IPS DF 6.9 (cell line): ENCODE measurements around the gene TTBK1.
A peak's percentile ranks its signal among the peaks of the same experiment; 100 is the strongest.

Experiments
- DNase-seq: peaks from one replicate; pipeline ENCODE4 v3.0.0-alpha.2; 2013; ENCODE audit warnings: low read depth, low spot score
- H3K27ac ChIP-seq: one replicate; pipeline ENCODE4 v1.5.1; 2013; ENCODE audit warnings: low read length, control low read depth
- H3K27me3 ChIP-seq: 2 replicates; pipeline ENCODE4 v1.6.1; 2013; ENCODE audit warnings: mild to moderate bottlenecking, low read length; ENCODE audit not compliant: control insufficient read depth, insufficient read depth
- H3K36me3 ChIP-seq: 2 replicates; pipeline ENCODE4 v1.6.1; 2013; ENCODE audit warnings: low read length; ENCODE audit not compliant: control insufficient read depth, insufficient read depth
- H3K4me1 ChIP-seq: 2 replicates; pipeline ENCODE4 v1.6.1; 2013; ENCODE audit warnings: low read length; ENCODE audit not compliant: control insufficient read depth, insufficient read depth
- H3K4me3 ChIP-seq: 2 replicates; pipeline ENCODE4 v1.5.1; 2013; ENCODE audit warnings: mild to moderate bottlenecking, low read length
- H3K9me3 ChIP-seq: 2 replicates; pipeline ENCODE4 v1.6.1; 2013; ENCODE audit warnings: low read length, inconsistent platforms; ENCODE audit not compliant: control insufficient read depth, insufficient read depth
- WGBS: extraction: QIAGEN DNeasy Blood & Tissue Kit; methylation state at CpG from one replicate; pipeline ENCODE4 v1.1.7; 2013; ENCODE audit warnings: mixed read lengths, missing lambda C conversion rate; ENCODE audit not compliant: insufficient read length, insufficient coverage; 5-methylcytosine and 5-hydroxymethylcytosine counted together

The TTBK1 gene

DNA sequence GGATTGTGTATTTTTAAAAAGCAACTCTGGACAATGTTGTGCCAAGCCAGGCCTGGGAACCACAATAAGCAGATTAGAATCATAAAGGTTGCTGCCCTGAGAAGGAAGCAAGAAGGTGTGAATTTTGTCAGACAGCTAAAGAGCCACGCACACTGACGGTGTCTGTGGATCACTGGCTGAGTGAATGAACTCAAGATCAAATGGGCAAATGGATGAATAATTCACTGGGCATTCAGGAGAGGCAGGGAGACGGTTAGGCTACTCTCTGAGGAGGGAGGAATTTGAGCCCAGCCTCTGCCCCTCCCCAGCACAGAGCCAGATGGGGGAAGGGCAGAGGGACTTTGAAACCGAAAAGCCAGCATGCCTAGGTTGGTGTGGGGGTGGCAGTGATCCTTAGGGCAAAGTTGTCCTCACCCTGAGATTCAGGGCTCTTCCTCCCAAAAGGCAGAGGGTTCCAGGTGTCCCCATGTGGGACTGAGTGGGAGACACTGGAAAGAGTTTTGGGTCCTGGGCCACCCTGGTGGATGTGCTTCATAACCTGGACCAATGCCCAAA, 35.3 kb downstream of the TTBK1 start:
- no peak overlapping the region for H3K4me3 ChIP-seq
- H3K27ac ChIP-seq, result no peak overlapping the region
- peaks cover 4% of the 10 kb centered on the region for H3K4me1 ChIP-seq
- no peak for DNase-seq
- peaks cover 9% of the 10 kb centered on the region; the same call in 1 of the 2 replicates for H3K27me3 ChIP-seq
- WGBS, result no CpG with 5 or more reads among the region's 4 CpGs
- no peaks in the 10 kb centered on the region for H3K36me3 ChIP-seq
- no peaks in the 10 kb centered on the region for H3K9me3 ChIP-seq

GRCh38 chr6:43280234-43280633, 37.0 kb downstream of the TTBK1 start:
- Histone ChIP-seq H3K4me3 (no peak overlapping the region), H3K9me3 (no peaks in the 10 kb centered on the region), H3K27me3 (peaks cover 2% of the 10 kb centered on the region; the same call in 1 of the 2 replicates), H3K4me1 (peaks cover 7% of the 10 kb centered on the region), H3K36me3 (no peaks in the 10 kb centered on the region), H3K27ac (no peak overlapping the region)
- no CpG with 5 or more reads among the region's 2 CpGs for WGBS
- no peak for DNase-seq

- Histone ChIP-seq H3K27ac (no peak overlapping the region), H3K36me3 (no peaks in the 10 kb centered on the region), H3K9me3 (no peaks in the 10 kb centered on the region), H3K4me1 (peaks cover 5% of the 10 kb centered on the region; the same call in 1 of the 2 replicates), H3K4me3 (no peak overlapping the region), H3K27me3 (no peaks in the 10 kb centered on the region; the same call in 1 of the 2 replicates)
- WGBS, result no CpG with 5 or more reads among the region's 9 CpGs
- DNase-seq, result no peak
Measured at GRCh38 chr6:43282060-43282459, 38.8 kb downstream of the TTBK1 start.

DNA sequence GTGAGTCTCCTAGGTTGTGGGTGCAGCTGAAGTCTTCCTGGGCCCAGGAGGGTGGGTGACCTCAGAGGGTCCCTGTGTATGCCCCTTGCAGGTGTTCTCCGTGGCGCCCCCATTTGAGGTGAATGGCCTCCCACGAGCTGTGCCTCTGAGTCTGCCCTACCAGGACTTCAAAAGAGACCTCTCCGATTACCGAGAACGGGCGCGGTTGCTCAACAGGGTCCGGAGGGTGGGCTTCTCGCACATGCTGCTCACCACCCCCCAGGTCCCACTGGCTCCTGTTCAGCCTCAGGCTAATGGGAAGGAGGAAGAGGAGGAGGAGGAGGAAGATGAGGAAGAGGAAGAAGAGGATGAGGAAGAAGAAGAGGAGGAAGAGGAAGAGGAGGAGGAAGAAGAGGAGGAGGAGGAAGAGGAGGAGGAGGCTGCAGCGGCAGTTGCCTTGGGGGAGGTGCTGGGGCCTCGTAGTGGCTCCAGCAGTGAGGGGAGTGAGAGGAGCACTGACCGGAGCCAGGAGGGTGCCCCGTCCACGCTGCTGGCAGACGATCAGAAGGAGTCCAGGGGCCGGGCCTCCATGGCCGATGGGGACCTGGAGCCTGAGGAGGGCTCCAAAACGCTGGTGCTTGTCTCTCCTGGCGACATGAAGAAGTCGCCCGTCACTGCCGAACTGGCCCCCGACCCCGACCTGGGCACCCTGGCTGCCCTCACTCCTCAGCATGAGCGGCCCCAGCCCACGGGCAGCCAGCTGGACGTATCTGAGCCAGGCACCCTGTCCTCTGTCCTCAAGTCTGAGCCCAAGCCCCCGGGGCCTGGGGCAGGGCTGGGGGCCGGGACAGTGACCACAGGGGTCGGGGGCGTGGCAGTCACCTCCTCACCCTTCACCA, 39.6 kb downstream of the TTBK1 start:
- WGBS, result no CpG with 5 or more reads among the region's 32 CpGs
- peaks cover 5% of the 10 kb centered on the region for H3K4me1 ChIP-seq
- no peak for DNase-seq

DNA sequence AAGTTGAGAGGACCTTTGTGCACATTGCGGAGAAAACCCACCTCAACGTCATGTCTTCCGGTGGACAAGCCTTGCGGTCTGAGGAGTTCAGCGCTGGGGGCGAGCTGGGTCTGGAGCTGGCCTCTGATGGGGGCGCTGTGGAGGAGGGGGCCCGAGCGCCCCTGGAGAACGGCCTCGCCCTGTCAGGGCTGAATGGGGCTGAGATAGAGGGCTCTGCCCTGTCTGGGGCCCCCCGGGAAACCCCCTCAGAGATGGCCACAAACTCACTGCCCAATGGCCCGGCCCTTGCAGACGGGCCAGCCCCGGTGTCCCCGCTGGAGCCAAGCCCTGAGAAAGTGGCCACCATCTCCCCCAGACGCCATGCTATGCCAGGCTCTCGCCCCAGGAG, 40.2 kb downstream of the TTBK1 start:
- no peak overlapping the region for H3K27ac ChIP-seq
- DNase-seq, result no peak
- H3K9me3 ChIP-seq, result no peaks in the 10 kb centered on the region
- no peak overlapping the region; the same call in 1 of the 2 replicates for H3K4me3 ChIP-seq
- H3K4me1 ChIP-seq, result peaks cover 4% of the 10 kb centered on the region
- no peaks in the 10 kb centered on the region; the same call in 1 of the 2 replicates for H3K27me3 ChIP-seq
- no peaks in the 10 kb centered on the region for H3K36me3 ChIP-seq
- WGBS, result no CpG with 5 or more reads among the region's 18 CpGs

More for the DNA sequence above, 39.6 kb downstream of the TTBK1 start:
- H3K9me3 ChIP-seq, result no peaks in the 10 kb centered on the region
- no peaks in the 10 kb centered on the region; the same call in 1 of the 2 replicates for H3K27me3 ChIP-seq
- H3K27ac ChIP-seq, result no peak overlapping the region
- no peaks in the 10 kb centered on the region for H3K36me3 ChIP-seq
- H3K4me3 ChIP-seq, result no peak overlapping the region

DNA sequence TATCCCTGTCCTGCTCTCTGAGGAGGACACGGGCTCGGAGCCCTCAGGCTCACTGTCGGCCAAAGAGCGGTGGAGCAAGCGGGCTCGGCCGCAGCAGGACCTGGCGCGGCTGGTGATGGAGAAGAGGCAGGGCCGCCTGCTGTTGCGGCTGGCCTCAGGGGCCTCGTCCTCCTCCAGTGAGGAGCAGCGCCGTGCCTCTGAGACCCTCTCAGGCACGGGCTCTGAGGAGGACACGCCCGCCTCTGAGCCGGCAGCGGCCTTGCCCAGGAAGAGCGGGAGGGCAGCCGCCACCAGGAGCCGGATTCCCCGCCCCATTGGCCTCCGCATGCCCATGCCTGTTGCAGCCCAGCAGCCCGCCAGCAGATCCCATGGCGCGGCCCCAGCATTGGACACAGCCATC, 40.6 kb downstream of the TTBK1 start:
- Histone ChIP-seq H3K27ac (no peak overlapping the region), H3K36me3 (no peaks in the 10 kb centered on the region), H3K4me1 (peaks cover 3% of the 10 kb centered on the region), H3K4me3 (no peak overlapping the region; the same call in 1 of the 2 replicates), H3K9me3 (no peaks in the 10 kb centered on the region), H3K27me3 (no peaks in the 10 kb centered on the region; the same call in 1 of the 2 replicates)
- WGBS, result no CpG with 5 or more reads among the region's 27 CpGs
- no peak for DNase-seq

- no CpG with 5 or more reads among the region's 83 CpGs for WGBS
- H3K27me3 ChIP-seq, result no peaks in the 10 kb centered on the region; the same call in 1 of the 2 replicates
- no peaks in the 10 kb centered on the region for H3K9me3 ChIP-seq
- H3K4me1 ChIP-seq, result peaks cover 3% of the 10 kb centered on the region
- H3K36me3 ChIP-seq, result no peaks in the 10 kb centered on the region
- no peak for DNase-seq
- no peak overlapping the region for H3K27ac ChIP-seq
- peak overlapping the region; percentile 32; the same call in 1 of the 2 replicates for H3K4me3 ChIP-seq
Measured at GRCh38 chr6:43284991-43285781, 41.9 kb downstream of the TTBK1 start.

- WGBS, result no CpG with 5 or more reads among the region's 5 CpGs
Measured at GRCh38 chr6:43285832-43286231, 42.6 kb downstream of the TTBK1 start.

GRCh38 chr6:43286456-43286979, 43.2 kb downstream of the TTBK1 start:
- no peaks in the 10 kb centered on the region; the same call in 1 of the 2 replicates for H3K27me3 ChIP-seq
- no peak for DNase-seq
- no peak overlapping the region for H3K4me3 ChIP-seq
- H3K27ac ChIP-seq, result no peak overlapping the region
- no peaks in the 10 kb centered on the region for H3K36me3 ChIP-seq
- H3K4me1 ChIP-seq, result peaks cover 3% of the 10 kb centered on the region
- no peaks in the 10 kb centered on the region for H3K9me3 ChIP-seq
- no CpG with 5 or more reads among the region's 6 CpGs for WGBS

More at GRCh38 chr6:43285832-43286231, 42.6 kb downstream of the TTBK1 start:
- Histone ChIP-seq H3K9me3 (no peaks in the 10 kb centered on the region), H3K4me1 (peaks cover 3% of the 10 kb centered on the region), H3K27me3 (no peaks in the 10 kb centered on the region; the same call in 1 of the 2 replicates), H3K27ac (no peak overlapping the region), H3K36me3 (no peaks in the 10 kb centered on the region), H3K4me3 (no peak overlapping the region)
- no peak for DNase-seq
